GM18502 (cell line): Measurements from ENCODE around the gene ASCC3.
A peak's percentile ranks its signal among the peaks of the same experiment; 100 is the strongest.

Source experiments
- ATAC-seq: cut with Tn5 transposase; IDR thresholded peaks from one replicate; pipeline ENCODE4 v1.9.1; 2021; ENCODE audit warnings: mild to moderate bottlenecking; ENCODE audit not compliant: unreplicated experiment, poor library complexity

Gene ASCC3, protein sequence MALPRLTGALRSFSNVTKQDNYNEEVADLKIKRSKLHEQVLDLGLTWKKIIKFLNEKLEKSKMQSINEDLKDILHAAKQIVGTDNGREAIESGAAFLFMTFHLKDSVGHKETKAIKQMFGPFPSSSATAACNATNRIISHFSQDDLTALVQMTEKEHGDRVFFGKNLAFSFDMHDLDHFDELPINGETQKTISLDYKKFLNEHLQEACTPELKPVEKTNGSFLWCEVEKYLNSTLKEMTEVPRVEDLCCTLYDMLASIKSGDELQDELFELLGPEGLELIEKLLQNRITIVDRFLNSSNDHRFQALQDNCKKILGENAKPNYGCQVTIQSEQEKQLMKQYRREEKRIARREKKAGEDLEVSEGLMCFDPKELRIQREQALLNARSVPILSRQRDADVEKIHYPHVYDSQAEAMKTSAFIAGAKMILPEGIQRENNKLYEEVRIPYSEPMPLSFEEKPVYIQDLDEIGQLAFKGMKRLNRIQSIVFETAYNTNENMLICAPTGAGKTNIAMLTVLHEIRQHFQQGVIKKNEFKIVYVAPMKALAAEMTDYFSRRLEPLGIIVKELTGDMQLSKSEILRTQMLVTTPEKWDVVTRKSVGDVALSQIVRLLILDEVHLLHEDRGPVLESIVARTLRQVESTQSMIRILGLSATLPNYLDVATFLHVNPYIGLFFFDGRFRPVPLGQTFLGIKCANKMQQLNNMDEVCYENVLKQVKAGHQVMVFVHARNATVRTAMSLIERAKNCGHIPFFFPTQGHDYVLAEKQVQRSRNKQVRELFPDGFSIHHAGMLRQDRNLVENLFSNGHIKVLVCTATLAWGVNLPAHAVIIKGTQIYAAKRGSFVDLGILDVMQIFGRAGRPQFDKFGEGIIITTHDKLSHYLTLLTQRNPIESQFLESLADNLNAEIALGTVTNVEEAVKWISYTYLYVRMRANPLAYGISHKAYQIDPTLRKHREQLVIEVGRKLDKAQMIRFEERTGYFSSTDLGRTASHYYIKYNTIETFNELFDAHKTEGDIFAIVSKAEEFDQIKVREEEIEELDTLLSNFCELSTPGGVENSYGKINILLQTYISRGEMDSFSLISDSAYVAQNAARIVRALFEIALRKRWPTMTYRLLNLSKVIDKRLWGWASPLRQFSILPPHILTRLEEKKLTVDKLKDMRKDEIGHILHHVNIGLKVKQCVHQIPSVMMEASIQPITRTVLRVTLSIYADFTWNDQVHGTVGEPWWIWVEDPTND (N-terminal part only)

GRCh38 chr6:100880853-100881706 is at the start of gene ASCC3:
Gene ASCC3, minus strand, starts transcription at chr6:100881329. Its CDS starts 13,332 bp downstream, at chr6:100867997.
- peak; percentile 97 for ATAC-seq

DNA sequence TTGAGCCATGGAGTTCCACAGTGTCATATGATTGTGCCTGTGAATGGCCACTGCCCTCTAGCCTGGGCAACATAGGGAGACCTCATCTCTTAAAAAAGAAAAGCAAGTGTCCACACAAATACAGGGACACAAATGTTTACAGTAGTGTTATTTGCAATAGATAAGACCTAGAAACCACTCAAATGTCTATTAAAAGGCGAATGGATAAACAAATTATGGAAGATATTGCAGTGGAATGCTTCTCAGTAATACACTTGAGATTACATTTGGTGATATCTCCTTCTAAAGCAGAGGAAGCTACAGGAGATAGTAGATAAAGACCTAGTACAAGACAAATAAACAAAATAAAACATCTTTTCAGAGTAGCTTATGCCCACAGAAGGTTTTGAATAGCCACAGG is 44.6 kb upstream of the ASCC3 start:
- no peak for ATAC-seq

GRCh38 chr6:100924534-100925227 is 43.6 kb upstream of the ASCC3 start:
- no peak for ATAC-seq

DNA sequence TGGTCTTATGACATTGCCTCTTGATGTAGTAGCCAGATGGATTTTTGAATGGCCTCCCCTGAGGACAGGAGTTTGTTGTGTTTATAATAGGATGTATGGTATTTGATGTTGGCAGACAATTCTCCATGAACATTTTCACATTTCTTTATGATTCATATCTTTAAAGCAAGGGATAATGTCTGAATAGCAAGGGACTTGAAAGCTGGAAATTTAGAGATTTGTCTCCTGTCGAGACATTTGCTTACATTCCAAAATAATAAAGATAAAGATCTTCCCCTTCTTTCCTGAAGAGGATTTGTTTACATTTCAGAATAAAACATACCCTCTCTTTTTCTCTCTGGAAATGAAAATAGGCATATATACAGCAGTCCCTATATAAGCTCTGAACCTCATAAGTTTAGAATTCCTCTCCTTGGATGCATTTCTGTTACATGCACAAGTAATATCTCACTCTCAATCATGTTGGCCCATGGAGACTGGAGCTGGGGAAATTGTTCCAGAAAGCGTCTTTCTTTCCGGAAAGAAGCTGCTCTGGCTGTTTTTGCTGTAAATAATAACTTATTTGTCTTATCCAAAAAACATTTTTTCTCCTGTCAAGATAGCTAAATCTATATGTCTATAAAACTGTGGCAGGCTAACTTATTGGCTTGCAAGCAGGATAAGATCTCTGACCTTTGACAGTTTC is 42.5 kb upstream of the ASCC3 start:
- ATAC-seq, result no peak

- no peak for ATAC-seq
These were observed 39.0 kb upstream of the ASCC3 start for GRCh38 chr6:100920028-100920605.

GRCh38 chr6:100918152-100918551 is 37.0 kb upstream of the ASCC3 start:
- ATAC-seq, result no peak

GRCh38 chr6:100915876-100916275 is 34.7 kb upstream of the ASCC3 start:
- no peak for ATAC-seq

- ATAC-seq, result no peak
These were observed 32.5 kb upstream of the ASCC3 start for GRCh38 chr6:100913400-100914276.

DNA sequence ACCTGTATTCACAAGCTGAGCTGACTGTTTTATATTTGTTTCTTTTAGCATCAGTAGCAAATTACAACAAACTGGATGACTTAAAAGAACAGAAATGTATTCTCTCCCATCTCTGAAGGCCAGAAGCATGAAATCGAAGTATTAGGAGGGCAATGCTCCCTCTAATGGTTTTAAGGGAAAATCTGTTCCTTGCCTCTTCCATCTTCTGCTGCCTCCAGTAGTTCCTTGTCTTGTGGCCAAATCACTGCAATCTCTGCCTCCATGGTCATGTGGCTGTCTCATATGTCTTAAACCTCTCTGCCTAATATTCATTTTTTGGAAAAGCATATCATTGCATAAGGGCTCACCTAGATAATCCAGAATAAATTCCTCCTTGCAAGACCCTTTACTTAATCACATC is 25.2 kb upstream of the ASCC3 start:
- ATAC-seq, result no peak

- no peak for ATAC-seq
These were observed 23.9 kb upstream of the ASCC3 start for GRCh38 chr6:100905067-100905466.

DNA sequence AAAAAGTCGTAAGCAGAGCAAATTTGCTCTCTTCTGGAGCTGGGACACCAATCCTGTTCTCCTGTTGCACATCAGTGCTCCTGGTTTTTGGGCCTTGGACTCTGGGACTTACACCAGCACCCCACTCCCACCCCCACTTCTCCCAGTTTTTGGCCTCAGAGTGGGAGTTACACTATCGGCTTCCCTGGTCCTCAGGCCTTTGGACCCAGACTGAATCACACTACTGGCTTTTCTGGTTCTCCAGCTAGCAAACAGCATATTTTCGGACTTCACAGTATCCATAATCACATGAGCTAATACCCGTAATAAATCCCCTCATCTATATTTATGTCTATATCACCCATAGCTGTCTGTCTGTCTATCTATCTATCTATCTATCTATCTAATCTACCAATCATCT is 23.2 kb upstream of the ASCC3 start:
- ATAC-seq, result no peak

GRCh38 chr6:100901582-100901981 is 20.5 kb upstream of the ASCC3 start:
- no peak for ATAC-seq

GRCh38 chr6:100899202-100899601 is 18.1 kb upstream of the ASCC3 start:
- ATAC-seq, result no peak

GRCh38 chr6:100897671-100898070 is 16.5 kb upstream of the ASCC3 start:
- ATAC-seq, result no peak

DNA sequence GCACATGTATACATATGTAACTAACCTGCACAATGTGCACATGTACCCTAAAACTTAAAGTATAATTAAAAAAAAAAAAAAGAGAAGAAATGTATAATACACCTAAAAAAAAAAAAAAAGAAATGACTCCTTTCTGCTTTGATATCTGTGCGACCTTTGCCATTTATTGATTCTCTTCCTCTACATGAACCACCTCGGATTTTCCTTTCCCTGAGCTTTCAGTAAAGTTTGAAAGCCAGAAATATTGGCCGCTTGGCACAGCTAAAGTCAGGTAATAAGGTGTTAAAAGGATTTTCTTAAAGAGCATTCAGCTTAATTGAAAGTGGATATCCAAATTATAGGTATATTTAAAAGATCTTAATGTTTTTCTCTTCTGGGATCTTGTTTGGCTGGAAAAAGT is 12.6 kb upstream of the ASCC3 start:
- no peak for ATAC-seq

GRCh38 chr6:100892693-100893092 is 11.6 kb upstream of the ASCC3 start:
- no peak for ATAC-seq

GRCh38 chr6:100892116-100892515 is 11.0 kb upstream of the ASCC3 start:
- ATAC-seq, result no peak
